ENCODE results near the gene RBPMS2. TPM values are rescaled to one million over a fixed set of nuclear protein-coding genes. Genes with fewer than 3 reads are reported as not detected.

RBPMS2 gene
- total and polyA plus RNA-seq, 7 donors, result 1.6 to 3.6 (median 2.0) TPM

DNA sequence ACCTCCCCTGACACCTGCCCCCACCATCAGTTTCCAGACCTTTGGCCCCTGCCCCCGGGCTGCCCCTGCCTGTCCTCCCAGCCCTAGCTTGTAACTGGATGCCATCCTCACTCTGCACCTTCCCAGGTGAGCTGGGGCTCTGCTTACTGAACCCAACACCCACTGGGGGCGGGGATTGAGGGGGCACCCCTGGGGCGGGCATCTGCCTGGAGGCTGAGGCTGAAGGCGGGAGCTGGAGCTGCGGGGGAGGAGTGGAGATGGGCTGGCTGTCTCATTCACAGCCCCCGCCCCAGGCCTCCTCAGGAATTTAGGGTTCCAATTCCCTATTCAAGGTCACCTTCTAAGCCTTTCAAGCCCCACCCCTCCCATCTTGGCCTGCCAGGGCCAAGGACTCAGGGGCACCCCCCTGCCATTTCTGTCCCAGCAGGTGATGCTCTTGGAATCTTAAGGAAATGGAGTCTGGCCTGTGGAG lies 32.4 kb upstream of the RBPMS2 start:
- ATAC-seq, result no peak

DNA sequence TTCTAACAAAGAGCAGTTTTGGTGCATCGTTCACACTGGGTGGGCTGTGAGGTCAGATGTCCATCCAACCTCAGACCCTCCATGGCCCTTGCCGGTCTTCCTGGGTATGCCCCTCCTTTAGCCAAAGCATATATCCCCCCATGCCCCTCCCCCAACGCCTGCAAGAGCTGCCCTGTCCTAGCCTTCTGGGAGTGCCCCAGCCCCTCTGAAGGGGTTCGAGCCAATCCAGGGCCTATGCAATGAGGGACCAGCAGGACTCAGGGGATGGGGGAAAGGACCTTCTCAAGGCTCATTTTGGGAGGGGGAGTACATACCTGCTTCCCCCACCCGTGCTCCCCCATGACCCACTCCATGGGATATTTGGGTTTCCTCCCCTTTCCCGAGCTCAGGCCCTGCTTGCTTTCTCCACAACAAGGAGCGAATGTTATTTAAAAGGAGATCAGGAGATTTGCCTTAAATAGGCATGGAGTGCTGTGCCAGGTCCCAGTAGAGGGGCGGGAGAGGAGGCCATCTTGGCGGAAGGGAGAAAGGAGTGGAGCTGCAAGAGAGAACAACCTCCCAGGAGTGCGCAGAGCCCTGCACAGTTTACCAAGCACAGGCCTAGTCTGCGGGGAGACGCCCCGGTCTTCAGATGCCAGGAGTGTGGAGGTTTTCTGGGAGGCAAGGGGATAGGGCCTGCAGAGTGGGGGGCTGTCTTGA lies 31.8 kb upstream of the RBPMS2 start:
- Histone ChIP-seq H3K9me3 (no peaks in the 10 kb centered on the region), H3K4me1 (no peaks in the 10 kb centered on the region), H3K36me3 (ENCODE audit: insufficient read depth in 1 of 2, low read depth in 1 of 2) (no peaks in the 10 kb centered on the region), H3K4me3 (no peak overlapping the region), H3K27me3 (ENCODE audit: insufficient read depth in 3 of 3, low read length in 2 of 3) (no peaks in the 10 kb centered on the region), H3K27ac (no peak overlapping the region)
- TF ChIP-seq, protein P1, sequence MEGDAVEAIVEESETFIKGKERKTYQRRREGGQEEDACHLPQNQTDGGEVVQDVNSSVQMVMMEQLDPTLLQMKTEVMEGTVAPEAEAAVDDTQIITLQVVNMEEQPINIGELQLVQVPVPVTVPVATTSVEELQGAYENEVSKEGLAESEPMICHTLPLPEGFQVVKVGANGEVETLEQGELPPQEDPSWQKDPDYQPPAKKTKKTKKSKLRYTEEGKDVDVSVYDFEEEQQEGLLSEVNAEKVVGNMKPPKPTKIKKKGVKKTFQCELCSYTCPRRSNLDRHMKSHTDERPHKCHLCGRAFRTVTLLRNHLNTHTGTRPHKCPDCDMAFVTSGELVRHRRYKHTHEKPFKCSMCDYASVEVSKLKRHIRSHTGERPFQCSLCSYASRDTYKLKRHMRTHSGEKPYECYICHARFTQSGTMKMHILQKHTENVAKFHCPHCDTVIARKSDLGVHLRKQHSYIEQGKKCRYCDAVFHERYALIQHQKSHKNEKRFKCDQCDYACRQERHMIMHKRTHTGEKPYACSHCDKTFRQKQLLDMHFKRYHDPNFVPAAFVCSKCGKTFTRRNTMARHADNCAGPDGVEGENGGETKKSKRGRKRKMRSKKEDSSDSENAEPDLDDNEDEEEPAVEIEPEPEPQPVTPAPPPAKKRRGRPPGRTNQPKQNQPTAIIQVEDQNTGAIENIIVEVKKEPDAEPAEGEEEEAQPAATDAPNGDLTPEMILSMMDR (IDR thresholded peaks at IDR 0.05), result no peak
- WGBS, 3 donors, result 62 to 73% (median 72%) methylated on average over 8 to 13 of the region's 13 CpGs
- ATAC-seq (no peak), DNase-seq (no peak)
- intact Hi-C loops (cut with DNase I), result loop anchor here (5.0 kb wide), 2 partner anchors 120 to 125 kb away; no protein-coding TSS in a partner anchor

More for the DNA sequence above, 32.4 kb upstream of the RBPMS2 start:
- H3K36me3 ChIP-seq (ENCODE audit: insufficient read depth in 1 of 2, low read depth in 1 of 2), result no peaks in the 10 kb centered on the region
- no peak overlapping the region for H3K4me3 ChIP-seq
- no peak for DNase-seq
- WGBS, 3 donors, result 74 to 80% (median 79%) methylated on average over 6 of the region's 6 CpGs
- H3K4me1 ChIP-seq, result no peaks in the 10 kb centered on the region
- H3K27ac ChIP-seq, result no peak overlapping the region
- intact Hi-C loops (cut with DNase I), result loop anchor here (5.0 kb wide), 2 partner anchors 120 to 125 kb away; no protein-coding TSS in a partner anchor
- TF ChIP-seq, protein P1 (IDR thresholded peaks at IDR 0.05), result no peak
- no peaks in the 10 kb centered on the region for H3K9me3 ChIP-seq
- H3K27me3 ChIP-seq (ENCODE audit: insufficient read depth in 3 of 3, low read length in 2 of 3), result no peaks in the 10 kb centered on the region

DNA sequence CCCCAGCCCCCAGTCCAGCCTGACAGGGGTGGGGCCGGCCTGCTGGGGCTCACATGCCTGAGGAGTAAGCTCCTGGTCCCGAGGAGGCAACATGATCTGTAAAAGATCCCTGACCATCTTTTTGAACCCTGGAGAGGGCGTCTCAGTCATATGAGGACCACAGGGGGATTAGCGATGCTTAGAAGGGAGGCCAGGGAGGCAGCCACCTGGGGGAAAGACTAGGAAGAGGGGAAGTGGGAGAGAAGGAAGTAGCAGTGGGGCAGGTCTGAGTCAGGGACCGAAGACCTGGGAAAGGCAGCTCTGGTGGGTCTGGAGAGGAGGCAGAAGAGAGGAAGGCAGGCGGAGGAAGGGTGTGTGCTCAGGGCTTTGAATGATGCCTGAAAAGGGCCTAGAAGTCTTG lies 31.1 kb upstream of the RBPMS2 start:
- ATAC-seq (no peak), DNase-seq (no peak)
- Histone ChIP-seq H3K36me3 (ENCODE audit: insufficient read depth in 1 of 2, low read depth in 1 of 2) (no peaks in the 10 kb centered on the region), H3K9me3 (no peaks in the 10 kb centered on the region), H3K27me3 (ENCODE audit: insufficient read depth in 3 of 3, low read length in 2 of 3) (no peaks in the 10 kb centered on the region), H3K4me3 (no peak overlapping the region), H3K27ac (no peak overlapping the region), H3K4me1 (no peaks in the 10 kb centered on the region)
- intact Hi-C loops (cut with DNase I), result loop anchor here (5.0 kb wide), 2 partner anchors 119 to 124 kb away; no protein-coding TSS in a partner anchor
- TF ChIP-seq, protein P1 (IDR thresholded peaks at IDR 0.05), result no peak
- WGBS, 3 donors, result 75 to 79% (median 77%) methylated on average over 6 of the region's 6 CpGs

DNA sequence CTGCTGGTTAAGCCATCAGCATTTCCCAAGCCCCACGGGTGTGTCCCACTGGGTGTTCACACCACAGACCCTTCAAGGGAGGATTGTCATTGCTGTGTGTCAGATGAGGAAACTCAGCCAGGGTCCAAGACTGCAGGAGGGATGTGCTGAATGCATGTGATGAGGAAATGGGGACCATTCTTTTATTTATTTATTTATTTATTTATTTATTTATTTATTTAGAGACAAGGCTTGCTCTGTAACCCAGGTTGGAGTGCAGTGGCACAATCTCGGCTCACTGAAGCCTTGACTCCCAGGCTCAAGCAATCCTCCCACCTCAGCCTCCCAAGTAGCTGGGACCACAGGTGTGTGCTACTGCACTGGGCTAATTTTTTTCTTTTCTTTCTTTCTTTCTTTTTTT lies 29.2 kb upstream of the RBPMS2 start:
- DNase-seq (no peak), ATAC-seq (no peak)
- intact Hi-C loops (cut with DNase I), result loop anchor here (5.0 kb wide), 2 partner anchors 117 to 122 kb away; no protein-coding TSS in a partner anchor
- no peaks in the 10 kb centered on the region for H3K36me3 ChIP-seq (ENCODE audit: insufficient read depth in 1 of 2, low read depth in 1 of 2)
- WGBS, 3 donors, result 31 to 63% (median 43%) methylated on average over 2 of the region's 2 CpGs
- H3K9me3 ChIP-seq, result no peaks in the 10 kb centered on the region
- no peak overlapping the region for H3K27ac ChIP-seq
- H3K4me1 ChIP-seq, result no peaks in the 10 kb centered on the region
- no peaks in the 10 kb centered on the region for H3K27me3 ChIP-seq (ENCODE audit: insufficient read depth in 3 of 3, low read length in 2 of 3)
- TF ChIP-seq, protein P1 (IDR thresholded peaks at IDR 0.05), result no peak
- no peak overlapping the region for H3K4me3 ChIP-seq
